GM21526 (cell line): ENCODE data around the gene COL8A1.
A peak's percentile ranks its signal among the peaks of the same experiment; 100 is the strongest.

Experiments used
- ATAC-seq: cut with Tn5 transposase; IDR thresholded peaks from one replicate; pipeline ENCODE4 v1.9.1; 2021; ENCODE audit warnings: moderate library complexity; ENCODE audit not compliant: unreplicated experiment, low FRiP score

The COL8A1 gene

DNA sequence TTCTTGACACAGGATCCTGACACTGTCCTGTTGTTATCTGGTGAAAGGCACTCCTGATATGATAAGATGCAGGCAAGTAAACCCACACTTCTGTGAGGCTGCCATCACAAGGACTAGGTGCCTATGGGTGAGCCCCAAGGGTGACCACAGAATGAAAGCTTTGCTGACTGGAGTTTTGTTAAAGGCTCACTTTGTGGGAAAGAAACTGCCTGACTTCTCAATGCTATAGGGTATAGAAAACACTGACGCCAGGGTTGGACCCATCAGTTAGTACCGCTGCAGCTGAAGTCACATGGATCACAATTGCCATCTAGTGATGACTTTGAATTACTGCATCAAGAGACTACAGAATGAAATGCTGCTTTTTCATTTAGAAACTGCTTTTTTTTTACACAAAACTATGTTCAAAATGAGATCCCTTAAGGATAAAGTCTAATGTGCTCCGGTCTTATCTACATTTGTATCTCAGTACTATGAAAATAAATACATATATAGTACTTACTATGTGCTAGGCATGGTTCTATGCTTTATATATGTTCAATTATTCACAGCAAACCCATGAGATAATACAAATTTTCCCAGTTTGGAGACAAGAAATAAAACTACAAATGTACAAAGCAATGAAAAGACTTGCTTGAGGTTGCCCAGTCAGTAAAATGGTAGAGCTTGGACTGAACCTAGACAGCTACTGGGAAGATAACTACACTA is 115.0 kb downstream of the COL8A1 start:
- ATAC-seq, result peak; percentile 91

DNA sequence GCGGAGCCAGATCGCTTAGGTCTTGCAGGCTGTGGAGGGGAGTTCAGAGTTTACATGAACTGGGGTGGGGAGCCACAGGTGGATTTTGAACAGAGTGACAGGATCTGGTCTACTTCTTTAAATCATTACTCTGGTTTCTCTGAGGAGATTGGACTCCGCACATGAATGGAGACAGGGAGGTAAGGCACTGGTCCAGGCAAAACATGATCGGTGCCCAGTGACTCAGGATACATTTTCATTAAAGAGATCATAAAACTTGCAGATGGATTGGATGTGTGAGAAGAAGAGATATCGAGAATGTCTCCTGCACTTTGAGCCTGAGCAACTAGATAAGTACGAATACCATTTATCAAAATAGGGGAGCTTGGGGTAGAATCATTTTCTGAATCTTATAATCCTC is 117.4 kb downstream of the COL8A1 start:
- ATAC-seq, result no peak

DNA sequence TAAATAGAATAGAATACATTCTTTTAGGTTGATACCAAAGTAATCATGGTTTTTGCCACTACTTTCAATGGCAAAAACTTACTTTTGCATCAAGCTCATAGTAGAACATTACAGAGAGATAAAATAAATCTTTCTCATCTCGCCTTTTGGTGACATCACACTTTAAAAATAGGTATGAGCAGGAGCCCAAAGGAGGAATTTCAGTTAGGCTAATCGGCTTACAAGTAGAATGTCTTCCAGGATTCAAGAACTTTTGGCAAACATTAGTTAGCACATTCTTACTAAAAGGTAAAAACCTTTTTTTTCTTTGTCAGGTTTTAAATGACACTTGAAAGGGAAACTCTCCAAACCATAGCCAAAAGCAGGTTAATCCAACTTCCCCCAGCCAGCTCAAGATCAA is 119.6 kb downstream of the COL8A1 start:
- ATAC-seq, result no peak

DNA sequence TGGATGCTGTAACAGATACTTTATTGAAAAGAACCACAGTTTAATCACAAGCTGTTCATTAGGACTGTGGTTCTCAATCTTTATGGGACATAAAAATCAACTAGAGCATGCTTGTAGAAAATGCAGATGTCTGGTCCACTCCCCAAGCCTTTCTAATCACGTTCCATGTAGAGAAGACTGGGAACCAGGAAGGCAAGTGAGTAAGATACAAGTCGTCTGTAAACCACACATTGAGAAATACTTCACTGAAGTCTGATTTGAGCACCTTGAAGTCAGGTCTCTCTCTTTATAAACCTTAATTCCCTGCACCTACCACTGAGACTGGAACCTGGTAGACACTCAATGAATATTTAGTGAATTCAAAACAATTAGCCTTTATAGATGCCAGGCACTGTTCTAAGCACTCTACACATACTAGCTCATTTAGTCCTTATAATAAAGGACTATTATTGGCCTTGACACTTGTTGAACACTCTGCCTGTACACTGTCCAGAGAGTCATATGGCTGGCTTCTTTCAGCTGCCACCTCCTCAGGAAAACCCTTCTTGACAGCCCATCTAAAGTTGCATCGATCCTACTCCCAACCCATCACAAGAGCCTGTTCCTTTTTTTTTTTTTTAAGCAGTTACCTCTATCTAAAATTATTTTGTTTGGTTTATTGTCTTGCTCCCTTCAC is 120.2 kb downstream of the COL8A1 start:
- ATAC-seq, result no peak

DNA sequence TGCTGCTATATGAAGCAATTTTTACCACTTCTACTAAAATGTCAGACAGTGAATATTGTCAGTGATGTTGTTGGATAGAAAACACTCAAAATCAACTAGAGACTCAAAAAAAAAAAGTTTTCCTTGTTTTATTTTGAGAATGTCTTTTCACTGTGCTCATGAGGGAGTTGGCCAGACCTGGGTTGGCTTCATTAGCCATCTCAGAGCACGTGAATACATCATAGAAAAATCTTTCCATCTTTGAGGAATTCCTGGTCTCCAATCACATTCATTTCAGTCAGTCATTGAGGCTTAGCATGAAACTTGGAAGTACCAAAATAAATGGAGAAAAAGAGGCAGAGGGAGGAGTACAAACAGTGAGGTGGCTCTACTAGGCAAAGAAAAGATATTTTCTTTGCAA is 121.6 kb downstream of the COL8A1 start:
- ATAC-seq, result no peak

DNA sequence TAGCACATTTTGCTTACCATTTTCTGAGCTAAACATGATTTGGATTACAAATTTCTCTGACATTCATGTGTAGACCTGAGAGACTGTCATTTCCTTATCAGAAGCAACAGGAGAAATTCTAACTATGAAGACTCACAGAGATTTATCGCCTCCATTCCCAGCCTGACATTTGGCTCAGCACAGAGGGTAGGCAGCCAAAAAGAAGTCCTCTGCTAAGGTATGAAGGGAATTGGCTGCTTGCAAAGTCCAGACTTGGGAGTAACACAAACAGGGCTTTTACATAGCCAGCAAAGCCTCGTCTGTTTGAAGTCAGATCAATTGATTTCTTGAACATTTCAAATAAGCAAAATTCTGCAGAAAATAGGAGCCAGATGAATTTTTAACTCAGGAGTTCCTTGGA is 122.2 kb downstream of the COL8A1 start:
- no peak for ATAC-seq

DNA sequence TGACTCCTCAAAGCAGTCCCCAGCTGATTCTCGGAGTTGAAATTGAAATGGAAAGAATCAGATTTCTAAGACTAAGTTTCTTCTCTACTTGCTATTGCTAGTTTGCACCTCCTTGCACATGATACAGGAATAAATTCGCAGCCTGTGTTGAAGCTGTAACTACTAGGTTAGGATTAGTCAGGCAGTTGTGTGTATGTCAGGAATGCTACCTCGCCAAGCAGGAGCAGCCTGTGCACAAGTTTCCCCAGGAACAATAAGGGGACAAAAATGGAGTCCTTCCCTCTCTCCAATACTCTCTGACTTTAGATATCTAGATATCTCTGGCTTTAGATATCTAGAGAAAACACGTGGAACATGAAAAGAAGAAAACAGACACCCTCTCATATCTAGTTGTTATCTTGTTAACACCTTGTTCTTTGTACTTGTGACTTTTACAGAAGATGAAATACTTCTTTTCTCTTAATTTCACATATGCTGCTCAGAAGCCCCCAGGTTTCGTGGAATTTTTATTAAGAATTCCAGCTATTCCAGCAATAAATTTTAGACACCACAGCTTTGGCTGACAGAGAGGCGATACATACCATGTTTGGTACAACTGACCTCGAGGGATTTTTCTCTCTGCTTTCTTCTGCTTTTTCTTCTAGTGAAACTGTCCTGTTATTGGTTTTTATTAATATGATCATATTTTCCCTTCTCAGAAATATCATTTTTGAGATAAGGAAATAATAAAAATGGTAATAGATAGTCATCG is 123.2 kb downstream of the COL8A1 start:
- ATAC-seq, result no peak

DNA sequence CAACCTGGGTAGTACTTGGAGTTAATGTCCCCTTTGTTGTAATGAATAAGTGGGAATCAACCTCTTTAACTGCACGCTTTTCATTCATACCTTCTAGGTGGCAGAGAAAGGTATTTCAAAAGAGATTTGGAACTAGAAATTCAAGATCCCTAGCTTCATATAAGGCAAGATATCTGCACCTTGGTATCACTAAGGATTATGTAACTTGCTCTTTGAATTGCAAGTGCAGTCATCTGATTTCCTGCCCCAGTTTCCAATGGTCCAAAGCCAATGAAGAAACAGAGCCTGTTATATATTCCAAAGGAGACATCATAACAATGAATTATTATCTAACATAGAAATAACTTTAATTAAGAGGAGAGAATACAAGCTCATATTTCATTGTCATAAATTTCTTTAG is 124.5 kb downstream of the COL8A1 start:
- no peak for ATAC-seq

DNA sequence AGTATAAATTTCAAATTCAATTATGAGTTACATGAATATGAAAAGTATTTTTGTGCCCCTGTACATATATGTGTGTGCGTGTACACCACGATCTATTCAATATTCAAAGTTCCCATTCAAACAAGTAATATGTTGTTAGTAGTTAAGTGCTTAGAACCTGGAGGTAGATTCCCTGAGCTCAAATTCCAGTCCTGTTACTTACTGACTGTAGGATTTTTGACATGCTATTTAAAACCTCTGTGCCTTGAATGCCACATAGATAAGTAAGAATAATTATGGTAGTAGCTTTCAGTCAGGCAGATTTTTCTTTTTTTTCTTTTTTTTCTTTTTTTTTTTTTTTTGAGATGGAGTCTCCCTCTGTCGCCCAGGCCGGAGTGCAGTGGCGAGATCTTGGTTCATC is 126.0 kb downstream of the COL8A1 start:
- ATAC-seq, result no peak

DNA sequence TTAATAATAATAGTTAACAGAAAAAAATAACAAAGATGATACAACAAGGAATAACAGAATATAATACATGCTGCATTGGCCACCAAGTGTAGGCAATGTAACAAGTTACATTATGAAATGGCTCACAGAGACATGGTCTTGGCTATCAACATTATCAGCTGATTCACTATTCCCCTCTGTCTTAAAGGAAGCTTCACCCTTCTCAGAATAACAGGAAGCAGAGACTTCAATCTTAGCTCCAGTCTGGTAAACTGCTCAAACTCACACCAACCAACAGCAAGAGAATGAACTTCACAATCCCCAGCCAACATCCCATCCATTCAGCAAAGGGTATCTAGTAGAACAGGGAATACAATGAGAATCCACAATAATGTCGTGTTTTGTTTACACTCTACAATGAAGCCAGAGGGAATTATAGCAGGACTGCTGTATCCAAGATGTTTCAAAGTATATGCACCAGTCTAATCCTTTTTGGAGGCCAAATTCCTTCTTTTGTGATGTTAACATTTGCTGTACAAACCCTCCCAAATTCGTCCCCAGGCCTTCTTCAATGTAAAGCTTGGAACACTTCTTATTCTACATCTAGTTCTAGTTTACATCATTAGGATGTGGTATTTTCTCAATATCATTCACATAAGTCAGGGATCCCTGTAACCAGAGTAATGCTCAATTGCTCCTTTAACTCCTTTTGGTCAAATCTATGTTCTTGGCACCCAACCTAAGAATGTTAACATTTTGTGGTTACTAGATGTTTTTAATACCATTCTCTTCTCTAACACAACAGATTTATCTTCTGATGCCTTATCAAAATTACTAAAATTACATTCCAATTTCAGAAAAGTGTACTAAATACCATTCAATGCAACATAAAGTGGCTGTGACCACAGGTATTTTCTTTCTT is 126.9 kb downstream of the COL8A1 start:
- no peak for ATAC-seq

DNA sequence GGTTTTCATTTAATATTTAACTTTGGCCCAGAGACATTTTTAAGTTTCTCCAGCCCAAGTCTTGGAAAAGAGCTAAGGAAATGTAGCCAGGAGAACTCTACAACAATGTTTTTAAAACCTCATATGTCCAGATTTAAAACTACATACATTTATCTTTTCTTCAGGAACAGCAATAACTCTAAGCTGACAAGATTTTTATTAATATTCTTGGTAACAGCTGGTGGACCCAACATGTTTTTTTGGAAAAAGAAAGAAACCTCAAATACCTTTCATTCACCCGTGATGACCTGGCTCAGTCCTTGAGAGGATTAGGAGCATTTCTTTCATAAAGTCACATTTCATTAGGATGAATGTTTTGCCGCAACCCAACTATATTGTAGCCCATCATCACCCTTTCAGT is 128.9 kb downstream of the COL8A1 start:
- no peak for ATAC-seq

DNA sequence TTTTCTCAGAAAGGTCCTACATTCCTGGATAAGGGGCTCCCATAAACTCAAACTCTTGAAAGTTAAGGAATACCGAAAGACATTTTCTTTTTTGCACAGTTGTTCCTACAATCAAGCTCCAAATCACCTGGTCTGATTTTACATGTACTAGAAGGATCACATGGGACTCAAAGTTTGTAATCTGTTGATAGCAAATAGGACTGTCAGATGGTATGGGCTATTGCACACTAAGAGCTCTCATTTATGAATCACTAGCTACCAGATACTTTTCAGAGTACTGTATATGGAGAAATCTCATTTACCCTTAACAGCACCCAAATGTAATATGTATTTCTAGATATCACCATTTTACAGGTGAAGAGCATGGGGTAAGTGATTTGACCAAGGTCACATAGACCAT is 129.7 kb downstream of the COL8A1 start:
- no peak for ATAC-seq

DNA sequence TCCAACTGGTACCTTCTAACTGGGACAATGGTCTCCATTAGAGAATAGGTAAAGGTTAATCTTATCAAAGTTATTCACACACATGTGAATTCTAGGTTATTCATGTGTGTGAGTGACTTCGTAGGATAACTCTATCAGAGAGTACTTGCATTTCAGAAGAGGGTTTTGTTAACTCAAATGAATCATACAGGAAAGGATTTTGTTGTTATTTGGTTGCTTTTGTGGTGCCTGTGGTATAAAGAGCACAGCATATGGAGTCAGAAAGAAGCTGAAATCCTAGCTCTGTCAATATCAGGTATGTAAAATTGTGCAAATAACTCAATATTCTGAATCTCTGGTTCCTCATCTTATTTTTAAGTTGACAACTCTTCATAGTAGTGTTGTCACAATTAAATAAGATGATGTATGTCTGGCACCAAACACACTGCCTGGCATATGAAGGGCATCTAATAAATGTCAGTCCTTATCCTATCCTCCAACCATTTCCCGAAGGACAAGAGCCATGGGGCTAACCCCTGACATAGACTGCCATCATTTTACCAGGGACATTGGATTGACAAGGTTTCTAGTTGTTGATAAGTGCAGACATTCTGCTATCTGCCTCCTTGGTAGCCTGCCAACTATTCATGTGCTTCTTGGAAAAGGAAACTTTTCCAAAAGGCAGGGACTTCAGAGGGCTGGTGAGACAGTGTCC is 130.6 kb downstream of the COL8A1 start:
- ATAC-seq, result no peak

DNA sequence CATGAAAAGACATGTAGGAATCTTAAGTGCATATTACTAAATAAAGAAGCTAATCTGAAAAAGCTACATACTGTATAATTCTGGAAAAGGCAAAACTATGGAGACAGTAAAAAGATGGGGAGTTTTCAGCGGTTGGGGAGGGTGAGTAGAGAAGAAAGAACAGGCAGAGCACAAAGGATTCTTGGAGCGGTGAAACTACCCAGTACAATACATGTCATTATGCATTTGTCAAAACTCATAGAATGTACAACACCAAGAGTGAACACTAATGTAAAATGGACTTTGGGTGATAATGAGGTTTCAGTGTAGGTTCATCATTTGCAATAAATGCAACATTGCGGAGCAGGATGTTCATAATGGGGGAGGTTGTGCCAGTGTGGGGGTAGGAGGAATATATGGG is 133.8 kb downstream of the COL8A1 start:
- no peak for ATAC-seq

DNA sequence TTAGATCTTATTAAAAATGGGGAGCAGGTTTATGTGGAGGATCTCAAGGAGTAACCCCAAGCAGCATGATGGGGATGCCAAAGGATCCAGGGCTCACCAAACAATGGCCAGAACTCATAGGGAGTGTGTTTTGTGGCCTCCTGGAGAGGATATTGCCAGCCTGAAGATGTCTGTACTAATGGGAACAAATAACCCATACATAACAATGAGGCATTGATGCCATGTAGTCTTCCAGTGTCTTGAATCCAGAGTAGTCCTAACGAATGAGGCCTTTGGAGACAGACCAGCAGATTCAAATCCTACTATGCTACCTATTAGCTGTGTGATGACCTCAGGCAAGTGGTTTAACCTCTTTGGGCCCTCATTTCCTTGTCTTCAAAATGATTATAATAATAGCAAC is 134.3 kb downstream of the COL8A1 start:
- no peak for ATAC-seq

DNA sequence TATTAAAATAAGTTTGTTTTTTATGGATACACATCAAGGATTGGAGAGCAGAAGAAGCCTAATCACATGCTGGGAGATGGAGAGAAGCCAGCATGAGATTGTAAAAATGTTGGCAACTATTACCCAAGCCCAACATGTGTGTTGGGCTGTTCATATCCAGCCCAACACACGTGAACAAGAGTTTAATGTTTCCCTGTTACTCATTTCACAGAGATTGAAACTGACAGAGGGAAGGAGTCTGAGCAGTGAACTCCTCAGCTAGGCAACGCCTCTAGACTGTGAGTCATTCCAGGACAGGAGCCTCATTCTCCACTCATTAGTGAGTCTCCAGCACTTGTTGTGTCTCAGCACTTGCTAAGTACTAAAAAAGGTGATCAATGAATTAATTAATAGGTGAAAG is 136.1 kb downstream of the COL8A1 start:
- peak; percentile 96 for ATAC-seq

DNA sequence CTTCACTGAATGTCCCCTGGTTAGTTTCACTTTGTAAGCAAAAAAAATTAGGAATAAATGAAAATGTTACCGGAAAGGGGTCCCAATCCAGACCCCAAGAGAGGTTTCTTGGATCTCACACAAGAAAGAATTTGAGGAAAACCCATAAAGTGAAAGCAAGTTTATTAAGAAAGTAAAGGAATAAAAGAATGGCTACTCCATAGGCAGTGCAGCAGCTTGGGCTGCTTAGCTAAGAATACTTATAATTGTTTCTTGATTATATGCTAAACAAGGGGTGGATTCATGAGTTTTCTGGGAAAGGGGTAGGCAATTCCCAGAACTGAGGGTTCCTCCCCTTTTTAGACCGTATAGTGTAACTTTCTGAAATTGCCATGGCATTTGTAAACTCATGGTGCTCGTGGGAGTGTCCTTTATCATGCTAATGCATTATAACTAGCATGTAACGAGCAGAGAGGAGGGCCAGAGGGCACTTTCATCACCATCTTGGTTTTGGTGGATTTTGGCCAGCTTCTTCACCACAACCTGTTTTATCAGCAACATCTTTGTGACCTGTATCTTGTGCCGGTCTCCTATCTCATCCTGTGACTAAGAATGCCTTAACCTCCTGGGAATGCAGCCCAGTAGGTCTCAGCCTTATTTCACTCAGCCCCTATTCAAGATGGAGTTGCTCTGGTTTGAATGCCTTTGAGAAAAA is 138.3 kb downstream of the COL8A1 start:
- no peak for ATAC-seq

DNA sequence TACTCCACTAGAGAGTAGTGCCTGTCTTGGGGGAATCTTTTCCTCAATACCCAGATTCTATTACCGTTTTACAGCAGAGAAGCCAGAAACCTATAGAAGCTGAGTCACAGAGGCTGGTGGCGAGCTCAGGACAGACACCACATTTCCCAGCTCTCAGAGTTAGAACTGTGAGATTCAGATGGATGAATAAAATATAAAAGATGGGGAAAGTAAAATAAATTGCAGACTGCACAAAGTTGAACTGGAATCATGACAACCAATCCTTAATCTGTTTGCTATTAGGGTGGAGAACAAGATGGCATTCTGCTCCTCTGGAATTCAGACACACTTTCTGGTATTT is 138.8 kb downstream of the COL8A1 start:
- no peak for ATAC-seq

DNA sequence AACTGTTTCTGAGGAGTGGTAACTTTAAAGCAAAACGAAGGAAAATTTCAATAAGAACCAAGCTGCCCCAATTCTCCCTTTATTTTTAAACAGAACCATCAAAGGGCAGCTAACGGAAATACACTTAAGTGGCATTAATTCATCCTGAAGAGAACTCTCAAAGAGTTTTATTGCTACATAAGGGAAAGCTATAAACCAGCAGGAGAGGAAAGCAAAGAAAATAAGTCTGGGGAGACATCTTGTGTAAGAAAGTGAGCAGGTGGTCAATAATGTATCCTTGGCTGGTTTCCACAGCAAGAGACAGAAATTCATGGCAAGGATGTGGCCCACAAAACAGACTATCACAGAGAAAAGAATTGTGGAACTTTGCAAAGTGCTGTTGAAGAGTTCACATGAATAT is 139.3 kb downstream of the COL8A1 start:
- no peak for ATAC-seq

DNA sequence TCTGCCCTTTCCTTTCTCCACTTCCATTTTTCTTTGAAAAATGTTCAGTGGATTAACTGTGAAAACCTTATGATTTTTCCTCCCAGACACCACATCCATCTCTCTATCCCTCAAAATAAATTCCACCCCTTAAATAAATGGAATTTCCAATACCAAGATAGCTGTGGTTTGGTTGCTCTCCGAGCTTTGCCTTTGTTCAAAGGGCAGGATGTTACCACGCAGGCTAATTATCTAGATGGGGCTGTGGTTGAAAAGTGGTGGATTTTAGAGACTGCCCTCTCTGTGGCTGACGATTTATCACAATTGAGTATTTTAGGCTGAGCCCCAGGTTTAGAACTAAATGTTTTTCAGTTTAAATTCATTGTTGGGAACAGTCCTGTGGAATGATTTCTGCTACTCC is 142.4 kb downstream of the COL8A1 start:
- no peak for ATAC-seq
